RWPE2 (cell line): ENCODE results near the gene SPRR1A.
"Not testable (repeated sequence)": the region's sequence is repeated elsewhere in the genome, so short reads cannot be mapped to it uniquely, and the experiment has no call there.

Source experiments
- ATAC-seq: fragments of 200-7000 bp; cut with Tn5 transposase; 3 replicates; pipeline ENCODE4 v1.9.1; 2021; ENCODE audit warnings: low read depth
- DNase-seq: peaks from one replicate; pipeline ENCODE4 v3.0.0-alpha.2; 2020; ENCODE audit warnings: low spot score
- H3K27ac ChIP-seq: fragments of 450-650 bp; 2 replicates; pipeline ENCODE4 v1.5.1; 2017; ENCODE audit warnings: mild to moderate bottlenecking; ENCODE audit not compliant: poor library complexity, severe bottlenecking
- H3K27me3 ChIP-seq: fragments of 250-450 bp; sonication (Bioruptor Pico); 2 replicates; pipeline ENCODE4 v1.5.1; 2021; ENCODE audit warnings: mild to moderate bottlenecking, moderate library complexity; ENCODE audit not compliant: insufficient read depth, poor library complexity, severe bottlenecking
- H3K36me3 ChIP-seq: fragments of 250-450 bp; sonication (Bioruptor Pico); 2 replicates; pipeline ENCODE4 v1.5.1; 2020; ENCODE audit warnings: low read depth, mild to moderate bottlenecking, moderate library complexity
- H3K4me1 ChIP-seq: fragments of 250-450 bp; sonication (Bioruptor Pico); 2 replicates; pipeline ENCODE4 v1.5.1; 2021; ENCODE audit warnings: mild to moderate bottlenecking, moderate library complexity; ENCODE audit not compliant: insufficient read depth, poor library complexity, severe bottlenecking
- H3K4me3 ChIP-seq: fragments of 250-450 bp; sonication (Bioruptor Pico); 2 replicates; pipeline ENCODE4 v1.5.1; 2021; ENCODE audit warnings: mild to moderate bottlenecking, moderate library complexity; ENCODE audit not compliant: severe bottlenecking
- H3K9me3 ChIP-seq: fragments of 250-450 bp; sonication (Bioruptor Pico); 2 replicates; pipeline ENCODE4 v1.5.1; 2021; ENCODE audit warnings: mild to moderate bottlenecking, moderate library complexity; ENCODE audit not compliant: severe bottlenecking
- TF ChIP-seq, protein P1 (sequence below): fragments of 450-650 bp; IDR thresholded peaks from one replicate; pipeline ENCODE4 v1.5.1; 2017; ENCODE audit warnings: mild to moderate bottlenecking, moderate library complexity; ENCODE audit not compliant: poor library complexity, severe bottlenecking

SPRR1A gene

DNA sequence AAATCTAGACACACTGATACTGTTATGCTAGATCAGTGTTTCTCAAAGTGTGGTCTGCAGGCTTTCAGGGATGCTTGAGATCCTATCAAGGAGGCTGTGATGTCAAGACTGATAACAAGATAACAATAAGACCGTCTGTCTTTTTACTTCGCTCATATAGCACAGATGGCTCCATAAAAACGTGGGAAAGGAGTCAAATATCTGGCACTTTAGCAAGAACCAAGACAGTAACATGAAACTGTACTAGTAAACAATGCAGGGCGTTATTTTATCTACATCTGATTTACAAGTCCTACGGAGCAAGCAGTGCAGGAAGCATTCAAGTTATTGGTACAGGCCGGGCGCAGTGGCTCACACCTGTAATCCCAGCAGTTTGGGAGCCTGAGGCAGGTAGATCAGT is 14.0 kb downstream of the SPRR1A start:
- H3K36me3 ChIP-seq, result no peaks in the 10 kb centered on the region
- no peaks in the 10 kb centered on the region for H3K9me3 ChIP-seq
- no peak for DNase-seq
- TF ChIP-seq, protein P1, sequence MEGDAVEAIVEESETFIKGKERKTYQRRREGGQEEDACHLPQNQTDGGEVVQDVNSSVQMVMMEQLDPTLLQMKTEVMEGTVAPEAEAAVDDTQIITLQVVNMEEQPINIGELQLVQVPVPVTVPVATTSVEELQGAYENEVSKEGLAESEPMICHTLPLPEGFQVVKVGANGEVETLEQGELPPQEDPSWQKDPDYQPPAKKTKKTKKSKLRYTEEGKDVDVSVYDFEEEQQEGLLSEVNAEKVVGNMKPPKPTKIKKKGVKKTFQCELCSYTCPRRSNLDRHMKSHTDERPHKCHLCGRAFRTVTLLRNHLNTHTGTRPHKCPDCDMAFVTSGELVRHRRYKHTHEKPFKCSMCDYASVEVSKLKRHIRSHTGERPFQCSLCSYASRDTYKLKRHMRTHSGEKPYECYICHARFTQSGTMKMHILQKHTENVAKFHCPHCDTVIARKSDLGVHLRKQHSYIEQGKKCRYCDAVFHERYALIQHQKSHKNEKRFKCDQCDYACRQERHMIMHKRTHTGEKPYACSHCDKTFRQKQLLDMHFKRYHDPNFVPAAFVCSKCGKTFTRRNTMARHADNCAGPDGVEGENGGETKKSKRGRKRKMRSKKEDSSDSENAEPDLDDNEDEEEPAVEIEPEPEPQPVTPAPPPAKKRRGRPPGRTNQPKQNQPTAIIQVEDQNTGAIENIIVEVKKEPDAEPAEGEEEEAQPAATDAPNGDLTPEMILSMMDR, result no peak
- no peak overlapping the region for H3K4me3 ChIP-seq
- H3K27me3 ChIP-seq, result no peaks in the 10 kb centered on the region
- no peak for ATAC-seq
- no peaks in the 10 kb centered on the region for H3K4me1 ChIP-seq
- H3K27ac ChIP-seq, result no peak overlapping the region

DNA sequence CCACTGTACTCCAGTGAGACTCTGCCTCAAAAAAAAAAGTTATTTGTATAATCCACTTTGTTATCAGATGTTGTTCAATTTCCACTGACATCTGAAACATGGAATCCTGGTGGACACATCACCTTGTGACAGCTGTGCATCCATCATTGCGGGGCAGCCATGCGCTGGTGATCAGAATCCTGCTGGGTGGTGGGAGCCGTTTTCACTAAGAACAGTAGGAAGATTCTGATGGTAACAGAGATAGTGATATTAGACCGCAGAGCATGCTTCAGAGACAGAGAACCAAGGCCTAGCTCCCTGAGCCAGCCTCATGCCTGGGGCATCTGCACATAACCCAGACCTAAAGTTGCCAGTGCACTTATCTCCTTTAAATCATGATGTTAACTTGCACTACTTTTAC is 14.6 kb downstream of the SPRR1A start:
- H3K27me3 ChIP-seq, result no peaks in the 10 kb centered on the region
- H3K4me1 ChIP-seq, result no peaks in the 10 kb centered on the region
- TF ChIP-seq, protein P1, result no peak
- no peak for ATAC-seq
- no peaks in the 10 kb centered on the region for H3K36me3 ChIP-seq
- no peaks in the 10 kb centered on the region for H3K9me3 ChIP-seq
- no peak for DNase-seq
- H3K27ac ChIP-seq, result no peak overlapping the region
- H3K4me3 ChIP-seq, result no peak overlapping the region

DNA sequence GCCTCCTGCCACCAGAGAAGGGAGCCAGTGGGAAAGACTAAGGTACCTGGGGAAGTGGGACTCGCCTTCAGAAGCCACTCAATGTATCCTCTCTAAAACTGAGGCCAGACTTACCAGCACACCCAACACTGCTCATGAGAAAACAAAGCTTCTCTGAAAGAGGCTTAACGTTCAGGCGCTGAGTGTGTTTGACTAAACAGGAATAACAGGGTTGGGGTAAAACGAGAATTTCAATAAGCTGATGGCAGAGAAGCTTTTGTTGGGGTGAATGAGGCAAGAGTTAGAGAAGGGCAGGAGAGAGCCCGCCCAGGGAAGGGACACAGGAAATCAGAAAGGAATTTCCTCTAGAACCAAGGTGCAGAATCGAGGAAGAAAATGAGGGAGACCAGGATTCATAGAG is 15.9 kb downstream of the SPRR1A start:
- Histone ChIP-seq H3K4me3 (no peak overlapping the region), H3K9me3 (no peaks in the 10 kb centered on the region), H3K27me3 (no peaks in the 10 kb centered on the region), H3K36me3 (no peaks in the 10 kb centered on the region), H3K4me1 (no peaks in the 10 kb centered on the region), H3K27ac (no peak overlapping the region)
- TF ChIP-seq, protein P1, result no peak
- DNase-seq, result no peak
- ATAC-seq, result no peak

DNA sequence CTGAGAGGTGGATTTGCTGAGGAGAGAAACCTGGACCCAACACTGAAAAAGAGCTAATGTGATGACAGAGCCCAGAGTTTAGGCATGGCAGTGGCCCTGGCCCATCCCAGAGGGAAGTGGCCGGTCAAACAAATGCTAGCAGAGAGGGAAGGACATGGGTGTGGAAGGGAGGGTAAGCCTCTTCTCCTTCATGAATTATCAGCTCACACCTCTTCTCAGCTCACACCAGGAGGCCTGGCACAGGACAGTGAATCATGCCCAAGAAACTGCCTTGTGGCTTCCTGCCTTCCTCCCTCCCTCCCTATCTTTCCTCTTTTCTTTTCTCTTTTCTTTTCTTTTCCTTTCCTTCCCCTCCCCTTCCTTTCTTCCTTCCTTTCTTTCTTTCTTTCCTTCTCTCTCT is 16.4 kb downstream of the SPRR1A start:
- no peak overlapping the region for H3K4me3 ChIP-seq
- H3K27me3 ChIP-seq, result no peaks in the 10 kb centered on the region
- H3K9me3 ChIP-seq, result no peaks in the 10 kb centered on the region
- H3K36me3 ChIP-seq, result no peaks in the 10 kb centered on the region
- TF ChIP-seq, protein P1, result no peak
- no peak overlapping the region for H3K27ac ChIP-seq
- no peak for DNase-seq
- ATAC-seq, result no peak
- H3K4me1 ChIP-seq, result no peaks in the 10 kb centered on the region

DNA sequence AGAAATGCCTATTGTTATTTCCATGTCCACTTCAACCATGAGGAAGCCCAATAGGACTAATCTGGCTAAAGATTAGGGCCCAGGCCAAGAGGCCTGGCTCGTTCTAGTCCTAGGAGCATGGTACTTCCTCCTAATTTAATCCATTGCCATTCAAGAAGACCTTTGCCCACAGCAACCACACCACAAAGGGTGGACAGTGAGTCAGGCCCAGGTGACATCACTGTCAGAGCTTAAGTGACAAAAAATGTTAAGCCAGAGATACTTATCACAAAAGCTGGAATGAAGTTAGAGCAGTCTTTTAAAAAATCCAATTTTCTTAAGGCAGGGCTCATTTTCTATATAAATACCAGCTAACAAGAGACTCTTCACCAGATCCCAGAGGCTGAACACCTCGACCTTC is 17.5 kb downstream of the SPRR1A start, which contains the start of gene SPRR3:
TSS of gene SPRR3 (plus strand) at position 368 of the 400 bp plus-strand sequence. CDS start 1,272 bp downstream, outside the sequence.
- TF ChIP-seq, protein P1, result no peak
- Histone ChIP-seq H3K9me3 (no peaks in the 10 kb centered on the region), H3K36me3 (no peaks in the 10 kb centered on the region), H3K4me3 (no peak within 1 kb of the TSS), H3K4me1 (no peaks in the 10 kb centered on the region), H3K27me3 (no peaks in the 10 kb centered on the region), H3K27ac (no peak within 1 kb of the TSS)
- no peak for ATAC-seq
- DNase-seq, result no peak

DNA sequence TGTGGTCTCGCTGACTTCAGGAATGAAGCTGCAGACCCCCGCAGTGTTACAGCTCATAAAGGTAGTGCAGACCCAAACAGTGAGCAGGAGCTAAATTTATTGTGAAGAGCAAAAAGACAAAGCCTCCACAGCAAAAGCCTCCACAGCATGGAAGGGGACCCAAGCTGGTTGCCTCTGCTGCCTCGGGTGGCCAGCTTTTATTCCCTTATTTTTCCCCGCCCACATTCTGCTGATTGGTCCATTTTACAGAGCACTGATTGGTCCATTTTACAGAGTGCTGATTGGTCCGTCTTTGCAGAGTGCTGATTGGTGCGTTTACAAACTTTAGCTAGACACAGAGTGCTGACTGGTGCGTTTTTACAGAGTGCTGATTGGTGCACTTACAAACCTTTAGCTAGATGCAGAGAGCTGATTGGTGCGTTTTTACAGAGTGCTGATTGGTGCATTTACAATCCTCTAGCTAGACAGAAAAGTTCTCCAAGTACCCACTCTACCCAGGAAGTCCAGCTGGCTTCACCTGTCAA is 27.4 kb downstream of the SPRR1A start:
- not testable (repeated sequence) for H3K9me3 ChIP-seq, H3K27ac ChIP-seq, H3K36me3 ChIP-seq, ATAC-seq, H3K27me3 ChIP-seq, H3K4me1 ChIP-seq, H3K4me3 ChIP-seq, DNase-seq

DNA sequence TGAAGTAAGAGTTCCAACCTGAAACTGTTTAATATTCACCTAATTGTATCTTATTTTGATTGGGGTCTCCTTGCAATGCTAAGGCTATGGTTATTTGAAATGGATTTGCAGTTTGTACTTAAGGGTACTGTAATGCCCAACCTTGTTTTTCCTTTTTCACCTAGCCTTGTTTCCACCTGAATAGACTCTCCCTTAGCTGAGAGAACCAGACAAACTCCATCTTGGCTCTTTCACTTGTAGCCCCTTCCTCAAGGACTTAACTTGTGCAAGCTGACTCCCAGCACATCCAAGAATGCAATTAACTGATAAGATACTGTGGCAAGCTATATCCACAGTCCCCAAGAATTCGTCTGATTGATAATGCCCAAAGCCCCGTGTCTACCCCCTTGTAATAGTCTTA is 37.9 kb downstream of the SPRR1A start:
- not testable (repeated sequence) for H3K27ac ChIP-seq

DNA sequence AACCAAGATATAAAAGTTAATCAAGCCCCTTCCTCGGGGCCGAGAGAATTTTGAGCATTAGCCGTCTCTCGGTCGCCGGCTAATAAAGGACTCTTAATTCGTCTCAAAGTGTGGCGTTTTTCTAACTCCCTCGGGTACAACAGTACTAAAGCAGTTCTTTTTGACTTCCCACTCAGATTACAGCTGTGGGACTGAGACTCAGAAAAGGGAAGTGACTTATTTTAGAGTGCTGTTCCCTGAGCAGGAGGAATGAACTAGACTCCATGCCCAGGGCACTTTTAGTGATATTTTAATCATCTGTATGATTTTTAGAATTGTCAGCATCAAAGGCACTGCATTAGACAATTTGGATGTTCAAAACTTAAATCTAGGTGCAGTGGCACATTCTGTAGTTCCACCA is 38.5 kb downstream of the SPRR1A start:
- not testable (repeated sequence) for H3K9me3 ChIP-seq, H3K4me3 ChIP-seq, H3K27ac ChIP-seq, DNase-seq, H3K4me1 ChIP-seq, ATAC-seq, H3K27me3 ChIP-seq, H3K36me3 ChIP-seq

More for the DNA sequence above, 37.9 kb downstream of the SPRR1A start:
- H3K4me3 ChIP-seq, H3K4me1 ChIP-seq, DNase-seq, H3K9me3 ChIP-seq, ATAC-seq, H3K36me3 ChIP-seq, H3K27me3 ChIP-seq: not testable (repeated sequence)
